HPDE6-E6E7 (cell line): ENCODE measurements around the gene CTDSPL.
"Not testable (repeated sequence)": the region's sequence is repeated elsewhere in the genome, so short reads cannot be mapped to it uniquely, and the experiment has no call there.

Experiments used
- DNase-seq: peaks from one replicate; pipeline ENCODE4 v3.0.0; 2011; ENCODE audit warnings: missing footprints; ENCODE audit errors: extremely low spot score

The CTDSPL gene

GRCh38 chr3:38018296-38019266 lies 156.9 kb downstream of the CTDSPL start:
- no peak for DNase-seq

- no peak for DNase-seq
Measured at GRCh38 chr3:38019658-38020341, 158.1 kb downstream of the CTDSPL start.

DNA sequence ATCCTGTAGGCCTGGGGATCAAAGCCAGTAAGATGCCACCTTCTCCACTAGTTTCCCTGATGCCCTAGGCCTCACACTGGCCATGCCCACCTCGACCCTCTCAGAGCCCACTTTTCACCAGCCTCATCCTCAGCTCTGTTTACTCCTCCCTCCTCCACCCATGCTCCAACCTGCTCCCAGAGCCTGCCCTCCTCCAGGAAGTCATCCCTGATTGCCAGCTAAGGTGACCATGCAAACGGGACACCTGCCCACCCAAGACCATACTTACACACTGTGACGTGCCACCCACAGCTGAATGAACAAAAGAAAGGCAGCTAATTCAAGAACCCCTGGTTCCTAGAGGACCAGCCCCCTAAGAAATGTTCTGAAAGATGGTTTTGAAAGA lies 158.7 kb downstream of the CTDSPL start:
- no peak for DNase-seq

DNA sequence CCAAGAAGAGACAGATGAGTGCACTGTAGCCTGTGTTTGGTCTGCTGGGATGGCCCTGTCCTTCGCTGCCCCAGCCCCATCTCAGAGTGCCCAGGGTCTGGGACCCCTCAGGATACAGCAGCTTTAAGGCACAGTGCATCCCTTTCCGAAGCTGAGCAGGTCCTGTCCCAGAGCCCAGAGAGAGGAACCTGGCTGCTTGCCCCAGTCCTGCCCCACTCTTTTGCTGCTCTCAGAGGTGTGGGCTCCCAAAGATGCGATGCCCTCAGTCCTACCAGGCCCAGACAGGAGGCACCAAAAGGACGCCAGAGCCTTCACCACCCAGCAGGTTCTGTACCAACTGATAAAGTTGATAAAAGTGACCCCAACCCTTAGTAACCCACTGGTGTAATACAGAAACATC lies 159.5 kb downstream of the CTDSPL start:
- DNase-seq, result no peak

DNA sequence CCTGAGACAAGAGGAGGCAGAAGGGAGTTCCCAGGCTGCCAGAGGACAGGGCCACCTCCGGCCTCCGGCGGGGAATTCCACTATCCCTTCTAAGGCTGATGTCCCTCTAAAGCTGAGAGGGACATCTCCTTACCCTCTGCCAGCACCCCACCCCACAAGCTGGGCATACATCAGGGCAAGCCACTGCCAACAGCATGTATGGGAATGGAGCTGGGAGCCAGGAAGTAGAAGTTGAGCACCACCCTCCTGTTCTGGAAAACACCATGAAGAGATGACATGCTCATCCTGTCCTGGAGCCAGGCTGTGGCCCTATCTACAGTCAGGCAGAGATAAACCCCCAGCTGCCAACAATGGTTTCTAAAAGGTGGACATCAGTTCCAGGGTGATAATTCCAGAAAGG lies 160.6 kb downstream of the CTDSPL start:
- no peak for DNase-seq

DNA sequence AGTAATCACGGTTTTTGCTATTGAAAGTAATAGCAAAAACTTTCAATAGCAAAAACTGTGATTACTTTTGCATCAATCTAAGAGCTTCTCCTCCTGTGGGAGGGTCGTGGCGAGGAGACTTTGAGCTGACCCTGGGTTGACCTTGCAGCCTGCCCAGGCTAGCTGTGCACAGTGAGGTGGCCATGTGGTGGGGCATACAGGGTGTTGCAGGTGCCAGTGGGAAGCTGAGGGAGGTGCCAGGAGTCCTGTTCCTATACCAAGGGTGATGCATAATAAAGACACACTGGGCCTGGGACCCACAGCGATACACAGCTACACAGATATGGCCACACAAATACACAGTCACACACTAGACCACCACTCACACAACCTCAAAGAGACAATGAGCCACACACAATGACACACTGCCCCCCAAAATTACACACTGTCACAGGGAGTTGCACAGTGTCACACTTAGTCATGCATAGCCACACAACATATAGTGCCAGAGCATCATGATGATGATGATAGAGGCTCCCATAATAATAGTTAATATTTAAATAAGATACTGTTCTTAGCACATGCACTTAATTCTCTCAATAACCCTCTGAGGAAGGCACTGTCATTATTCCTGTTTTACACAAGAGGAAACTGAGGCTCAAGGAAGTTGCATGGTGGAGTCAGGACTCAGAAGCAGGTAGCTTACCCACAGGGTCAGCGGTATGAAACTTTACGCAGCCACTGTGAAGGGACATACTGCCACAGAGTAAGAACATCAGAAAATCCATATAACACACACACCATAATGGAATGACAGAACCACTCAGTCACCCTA lies 161.4 kb downstream of the CTDSPL start:
- no peak for DNase-seq

GRCh38 chr3:38026856-38027255 lies 165.2 kb downstream of the CTDSPL start:
- DNase-seq, result no peak

- DNase-seq, result no peak
Measured at GRCh38 chr3:38027466-38028465, 166.1 kb downstream of the CTDSPL start.

GRCh38 chr3:38028621-38029361 lies 167.1 kb downstream of the CTDSPL start:
- no peak for DNase-seq

GRCh38 chr3:38029400-38030125 lies 167.9 kb downstream of the CTDSPL start, which contains the start of gene PLCD1:
TSS of gene PLCD1 (minus strand) at chr3:38029642. CDS start at chr3:38029539, 103 bp downstream.
- no peak for DNase-seq

DNA sequence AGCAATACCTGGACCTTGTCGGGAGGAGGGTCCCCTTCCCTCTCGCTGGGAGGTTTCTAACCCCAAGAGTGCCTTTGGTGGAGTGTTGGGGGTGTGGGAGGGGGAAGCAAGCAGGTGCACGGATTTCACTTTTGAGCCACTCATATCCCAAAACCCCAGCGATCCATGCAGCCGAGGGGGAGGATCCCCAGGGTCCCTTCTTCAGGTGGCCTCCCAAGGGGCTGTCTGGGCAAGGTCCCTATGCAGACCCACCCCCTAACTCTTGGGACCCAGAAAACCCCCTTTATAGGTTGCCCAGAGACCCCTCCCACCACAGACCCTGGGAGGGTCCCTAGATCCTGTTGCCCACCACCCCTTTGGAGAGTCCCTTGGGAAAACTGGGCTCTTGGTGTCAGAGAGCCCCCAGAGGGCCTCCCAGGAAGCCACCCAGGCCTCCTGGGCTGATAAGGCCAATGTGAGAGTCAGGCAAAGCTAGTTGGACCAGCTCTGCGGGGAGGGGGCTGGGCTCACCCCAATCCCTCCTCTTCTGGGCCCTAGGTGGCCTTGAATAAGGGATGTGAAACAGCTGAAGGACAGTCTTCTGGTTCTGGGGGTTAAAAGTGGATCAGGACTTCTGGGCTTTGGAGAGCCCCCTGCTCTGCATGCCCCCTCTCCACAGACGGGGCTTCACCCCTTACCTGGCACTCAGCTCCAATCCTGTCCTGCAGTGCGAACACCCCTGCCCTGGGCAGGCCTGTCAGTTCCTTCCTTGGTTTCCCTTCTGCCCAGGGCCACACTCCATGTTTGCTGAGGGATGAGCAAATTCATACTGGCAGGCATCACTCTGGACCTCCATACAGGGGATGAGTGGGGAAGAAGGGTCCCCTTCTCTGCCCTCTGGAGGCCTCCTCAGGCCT lies 168.7 kb downstream of the CTDSPL start:
- no peak for DNase-seq

DNA sequence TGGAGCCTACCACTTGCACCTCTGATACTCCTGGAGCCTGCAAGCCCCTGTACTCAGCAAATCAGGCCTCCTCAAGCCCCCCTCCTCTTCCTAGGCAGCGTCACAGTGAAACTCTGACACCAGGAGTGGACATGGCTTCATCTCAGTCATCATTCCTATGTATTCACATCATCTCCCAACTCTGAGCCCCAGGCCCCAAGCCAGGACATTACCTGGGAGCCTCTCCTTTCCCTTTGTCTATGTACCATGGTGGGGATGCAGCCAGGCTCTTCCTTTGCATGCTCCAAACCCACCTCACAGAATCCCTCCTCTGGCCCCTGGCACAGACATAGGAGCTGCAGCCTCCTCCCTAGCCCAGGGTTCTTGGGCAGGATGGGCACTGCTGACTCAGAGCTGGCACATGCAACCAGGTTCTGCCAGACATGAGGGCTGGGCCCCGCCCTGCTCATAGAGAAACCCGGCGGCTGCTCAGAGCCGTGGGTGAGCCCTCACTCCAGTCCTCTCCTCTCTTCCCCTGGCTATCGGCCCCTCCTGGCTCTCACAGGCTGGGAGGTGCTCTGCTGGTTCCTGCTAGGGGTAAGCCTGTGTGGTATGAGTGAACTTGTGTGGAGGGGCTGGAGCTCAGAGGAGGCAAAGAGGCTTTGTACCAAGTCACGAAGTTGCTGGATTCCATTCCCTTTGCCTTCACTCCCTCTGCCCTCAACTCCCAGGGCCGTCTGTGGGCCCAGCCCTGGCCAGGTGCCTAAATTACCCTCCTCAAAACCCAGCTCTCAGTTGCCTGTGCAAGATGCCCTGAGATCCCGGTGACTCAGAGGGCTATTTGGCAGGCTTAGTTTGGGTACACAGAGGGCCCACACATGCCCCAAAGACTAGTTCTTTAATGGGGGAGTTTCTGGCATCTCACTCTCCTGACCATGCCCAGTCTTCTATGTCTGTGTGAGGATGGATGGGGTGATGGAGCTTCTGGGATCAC lies 169.6 kb downstream of the CTDSPL start:
- DNase-seq, result peak; percentile 42

DNA sequence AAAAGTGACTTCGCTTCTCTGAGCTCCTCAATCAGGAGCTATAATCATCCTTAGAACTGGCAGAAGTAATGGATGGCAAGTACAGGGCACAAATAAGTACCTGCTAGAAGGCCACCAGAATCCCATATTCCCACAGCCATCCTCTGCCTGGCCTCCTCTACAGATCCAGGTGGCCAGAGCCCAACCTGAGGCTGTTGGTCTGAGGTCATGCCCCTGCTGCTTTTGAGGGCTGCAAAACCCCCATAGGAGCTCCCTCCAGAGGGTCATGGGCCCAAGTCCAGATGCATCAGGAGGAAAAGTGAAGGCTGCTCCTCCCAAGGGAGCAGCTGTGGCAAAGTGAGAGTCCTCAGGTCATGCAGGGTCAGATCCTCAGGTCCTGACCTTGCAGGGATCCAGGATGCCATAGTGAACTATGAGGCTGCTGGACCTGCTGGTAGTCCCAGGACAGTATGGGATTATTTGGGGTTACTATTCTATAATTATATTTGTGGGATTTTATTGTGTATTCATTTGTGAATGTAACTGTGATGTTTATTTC lies 170.7 kb downstream of the CTDSPL start:
- DNase-seq, result no peak

GRCh38 chr3:38033586-38033985 lies 171.9 kb downstream of the CTDSPL start:
- DNase-seq, result not testable (repeated sequence)
